A549 (cell line): Measurements from ENCODE around the gene ZP3. TPM values are rescaled to one million over a fixed set of nuclear protein-coding genes. Genes with fewer than 3 reads are reported as not detected.
"Not testable (repeated sequence)": the region's sequence is repeated elsewhere in the genome, so short reads cannot be mapped to it uniquely, and the experiment has no call there.

Source experiments
- ATAC-seq, 2 experiments: fragments of 200-7000 bp in 1 of 2; fragments of >200 bp in 1 of 2; cut with Nextera tagmentation in 1 of 2; cut with Tn5 transposase in 1 of 2; 3 replicates each; pipeline versions ENCODE4 v1.8.0 to v1.9.1; 2018 to 2020; ENCODE audit warnings: mild to moderate bottlenecking in 1 of 2, moderate library complexity in 1 of 2
- CTCF ChIA-PET: fragments of 300-600 bp; sonication (Branson Sonifier 250); formaldehyde crosslinking; extraction: SDS; loops from one replicate; lab custom pipeline; 2021; ENCODE audit warnings: antibody characterized with exemption, inconsistent platforms; lab: Yijun Ruan, JAX
- POLR2A ChIA-PET: fragments of 350-600 bp; formaldehyde crosslinking; extraction: SDS; loops from one replicate; lab custom pipeline; 2021; ENCODE audit warnings: antibody characterized with exemption, inconsistent platforms; lab: Yijun Ruan, JAX
- DNase-seq, 2 experiments: peaks; one replicate each; pipeline versions ENCODE4 v3.0.0 to v3.0.0-alpha.2; 2011 to 2016; ENCODE audit warnings: low read depth in 1 of 2, low spot score in 1 of 2
- FAIRE-seq: peaks from 2 replicates; lab custom pipeline; 2011; peaks lifted over from hg19 to GRCh38; lab: Jason Lieb, UNC
- H3K27ac ChIP-seq, 2 experiments: fragments of >200 bp; sonication (Bioruptor Twin); formaldehyde crosslinking; 3 replicates each; pipeline ENCODE4 v1.5.1; 2016 to 2017
- H3K4me1 ChIP-seq: fragments of >200 bp; sonication (Bioruptor Twin); formaldehyde crosslinking; 3 replicates; pipeline ENCODE4 v1.6.1; 2016
- H3K4me2 ChIP-seq: fragments of >200 bp; sonication (Bioruptor Twin); formaldehyde crosslinking; 3 replicates; pipeline ENCODE4 v1.6.1; 2016
- H3K4me3 ChIP-seq: fragments of >200 bp; sonication (Bioruptor Twin); formaldehyde crosslinking; 3 replicates; pipeline ENCODE4 v1.5.1; 2016
- H3K9me3 ChIP-seq: fragments of >200 bp; sonication (Bioruptor Twin); formaldehyde crosslinking; 3 replicates; pipeline ENCODE4 v1.6.1; 2016
- WGBS: methylation state at CpG from one replicate; pipeline ENCODE4 v1.1.6; 2017; ENCODE audit errors: missing lambda C conversion rate; 5-methylcytosine and 5-hydroxymethylcytosine counted together
- polyA plus RNA-seq, 4 experiments: library from polyadenylated mRNA; depleted of rRNA in 3 of 4; stranded (reverse); fragments of >200 nt; fragmentation: RNase III in 1 of 4; extraction: RNeasy Plus Mini Kit Qiagen cat#74134 plus additional on column Dnase treatment in 1 of 4; gene quantifications; 2 replicates in 3 of 4; 3 replicates in 1 of 4; pipeline ENCODE4 v1.2.3, GENCODE V29; 2011 to 2017

ZP3 gene
- polyA plus RNA-seq, 2 of the 4 experiments (the other 2 are of a cell fraction): 21.4 to 26.5 TPM

DNA sequence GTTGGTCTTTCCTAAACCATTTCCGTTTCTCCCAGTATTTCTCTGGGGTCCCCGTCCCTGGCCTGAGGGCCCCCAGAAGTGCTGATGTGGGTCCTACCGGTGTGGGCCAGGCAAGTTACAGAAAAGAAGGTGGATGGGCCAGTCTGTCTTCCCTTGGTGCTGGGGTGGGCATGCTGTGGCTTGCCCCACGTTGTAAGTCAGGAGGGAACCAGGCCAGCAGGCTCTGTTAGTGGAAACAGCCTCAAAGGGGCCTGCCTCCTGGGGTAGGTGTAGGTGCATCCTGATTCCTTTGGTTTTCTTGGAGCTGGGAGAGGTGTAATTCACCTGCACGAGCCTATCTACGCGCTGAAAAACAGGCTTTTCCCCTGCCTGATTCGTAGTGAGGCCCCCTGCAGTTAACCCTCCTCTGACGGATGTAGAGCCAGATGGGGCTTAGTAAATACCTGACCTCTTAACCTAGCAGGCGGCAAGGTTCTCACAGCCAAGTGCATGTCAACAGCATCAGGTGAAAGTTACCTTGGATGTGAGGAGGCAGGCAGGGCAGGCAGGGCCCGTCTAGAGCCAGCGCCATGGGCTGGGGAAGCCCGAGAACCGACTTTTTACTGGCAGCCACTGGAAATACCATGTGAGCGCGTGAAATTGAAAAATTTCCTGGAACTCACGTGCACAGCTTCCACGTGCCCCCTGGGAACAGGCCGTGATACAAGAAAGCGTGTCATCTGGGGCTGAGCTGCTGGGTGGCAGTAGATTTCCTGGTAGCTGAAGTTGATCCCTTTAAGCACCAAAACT is 61.3 kb downstream of the ZP3 start:
- H3K27ac ChIP-seq, H3K4me3 ChIP-seq, DNase-seq, POLR2A ChIA-PET, H3K9me3 ChIP-seq, CTCF ChIA-PET, ATAC-seq, H3K4me2 ChIP-seq, H3K4me1 ChIP-seq, FAIRE-seq: not testable (repeated sequence)
- 93% methylated on average over 6 of the region's 20 CpGs for WGBS

DNA sequence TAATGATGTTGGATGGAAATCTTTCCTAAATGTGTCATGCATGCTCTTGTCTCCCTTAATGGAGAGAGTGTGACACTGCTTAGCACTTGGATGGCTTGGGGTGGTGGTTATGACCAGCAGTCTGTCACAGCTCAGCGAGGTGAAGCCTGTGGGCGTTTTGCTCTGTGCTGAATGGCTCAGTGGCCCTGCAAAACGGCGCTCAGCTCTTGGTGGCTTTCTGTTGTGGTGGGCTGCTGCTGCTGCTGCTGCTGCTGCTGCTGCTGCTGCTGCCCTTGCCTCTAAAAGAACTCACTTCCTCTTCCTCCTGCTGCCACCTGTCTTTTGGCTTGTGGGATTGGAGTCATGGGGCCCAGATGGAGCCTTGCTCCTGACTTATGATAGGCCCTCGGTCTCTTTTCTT is 61.9 kb downstream of the ZP3 start:
- peak; percentile 31 to 33; a peak in 3 of 6 replicates for ATAC-seq
- CTCF ChIA-PET, H3K27ac ChIP-seq, H3K4me1 ChIP-seq, H3K4me3 ChIP-seq, DNase-seq, H3K4me2 ChIP-seq, H3K9me3 ChIP-seq, FAIRE-seq, POLR2A ChIA-PET: not testable (repeated sequence)
- WGBS: 96% methylated on average over 3 of the region's 5 CpGs

GRCh38 chr7:76487969-76488368 is 63.2 kb downstream of the ZP3 start:
- CTCF ChIA-PET, H3K9me3 ChIP-seq, H3K4me3 ChIP-seq, H3K4me2 ChIP-seq, POLR2A ChIA-PET, H3K4me1 ChIP-seq, H3K27ac ChIP-seq, ATAC-seq, FAIRE-seq, DNase-seq: not testable (repeated sequence)
- whole genome bisulfite sequencing: 80% methylated on average over 5 of the region's 13 CpGs

Other genes with a start within 250 kb of the ZP3 start
- 2.4 and 3.0 TPM in 2 replicates for gene SRRM3, start 223.1 kb upstream of the ZP3 start, polyA plus RNA-seq (2011; rRNA removed)
- gene SRRM3, start 223.1 kb upstream of the ZP3 start, polyA plus RNA-seq (2017; fragmentation: RNase III; extraction: RNeasy Plus Mini Kit Qiagen cat#74134 plus additional on column Dnase treatment): 5.7 to 7.0 TPM (median 6.5 TPM) in 3 replicates
- 185 and 209 TPM in 2 replicates for gene HSPB1, start 122.3 kb upstream of the ZP3 start, polyA plus RNA-seq (2011; rRNA removed)
- 547 to 666 TPM (median 620 TPM) in 3 replicates for gene HSPB1, start 122.3 kb upstream of the ZP3 start, polyA plus RNA-seq (2017; fragmentation: RNase III; extraction: RNeasy Plus Mini Kit Qiagen cat#74134 plus additional on column Dnase treatment)
- gene YWHAG, start 66.0 kb upstream of the ZP3 start, polyA plus RNA-seq (2011; rRNA removed): 140 and 141 TPM in 2 replicates
- 295 to 306 TPM (median 302 TPM) in 3 replicates for gene YWHAG, start 66.0 kb upstream of the ZP3 start, polyA plus RNA-seq (2017; fragmentation: RNase III; extraction: RNeasy Plus Mini Kit Qiagen cat#74134 plus additional on column Dnase treatment)
- gene SSC4D, start 15.3 kb upstream of the ZP3 start, polyA plus RNA-seq (2011; rRNA removed): 0.45 and 0.91 TPM in 2 replicates
- 0.79 to 1.0 TPM (median 1.0 TPM) in 3 replicates for gene SSC4D, start 15.3 kb upstream of the ZP3 start, polyA plus RNA-seq (2017; fragmentation: RNase III; extraction: RNeasy Plus Mini Kit Qiagen cat#74134 plus additional on column Dnase treatment)
- 11.2 and 13.4 TPM in 2 replicates for gene DTX2, start 36.8 kb downstream of the ZP3 start, polyA plus RNA-seq (2011; rRNA removed)
- 52.7 to 59.1 TPM (median 52.7 TPM) in 3 replicates for gene DTX2, start 36.8 kb downstream of the ZP3 start, polyA plus RNA-seq (2017; fragmentation: RNase III; extraction: RNeasy Plus Mini Kit Qiagen cat#74134 plus additional on column Dnase treatment)
- 2.2 and 2.3 TPM in 2 replicates for gene UPK3B, start 85.6 kb downstream of the ZP3 start, polyA plus RNA-seq (2011; rRNA removed)
- 19.4 to 20.9 TPM (median 20.6 TPM) in 3 replicates for gene UPK3B, start 85.6 kb downstream of the ZP3 start, polyA plus RNA-seq (2017; fragmentation: RNase III; extraction: RNeasy Plus Mini Kit Qiagen cat#74134 plus additional on column Dnase treatment)
- not detected in 2 replicates for gene SPDYE16, start 118.3 kb downstream of the ZP3 start, polyA plus RNA-seq (2011; rRNA removed)
- not detected in 3 replicates for gene SPDYE16, start 118.3 kb downstream of the ZP3 start, polyA plus RNA-seq (2017; fragmentation: RNase III; extraction: RNeasy Plus Mini Kit Qiagen cat#74134 plus additional on column Dnase treatment)
- 10.6 and 14.7 TPM in 2 replicates for gene POMZP3, start 202.3 kb downstream of the ZP3 start, polyA plus RNA-seq (2011; rRNA removed)
- gene POMZP3, start 202.3 kb downstream of the ZP3 start, polyA plus RNA-seq (2017; fragmentation: RNase III; extraction: RNeasy Plus Mini Kit Qiagen cat#74134 plus additional on column Dnase treatment): 17.4 to 18.6 TPM (median 17.6 TPM) in 3 replicates